CD4-positive, alpha-beta memory T cell (primary cell): ENCODE results near the gene PLXDC2. TPM values are rescaled to one million over a fixed set of nuclear protein-coding genes. Genes with fewer than 3 reads are reported as not detected.

Experiments used
- CTCF ChIA-PET: fragments of 350-600 bp; sonication (Branson Sonifier 250); formaldehyde crosslinking; loops from one replicate; lab custom pipeline; 2021; ENCODE audit warnings: inconsistent platforms; ENCODE audit not compliant: partially characterized antibody; lab: Charles Lee
- POLR2A ChIA-PET: fragments of 350-600 bp; sonication (Branson Sonifier 250); formaldehyde crosslinking; loops from one replicate; lab custom pipeline; 2021; ENCODE audit not compliant: partially characterized antibody; lab: Charles Lee
- DNase-seq, 5 donors: peaks; one replicate each; pipeline versions ENCODE4 v3.0.0 to v3.0.0-alpha.2; 2020 to 2022; ENCODE audit warnings: mixed read lengths in 1 of 5
- H3K27ac ChIP-seq: one replicate; pipeline ENCODE4 v1.7.0; 2013; ENCODE audit warnings: low read depth, low read length
- H3K27me3 ChIP-seq: 2 replicates; pipeline ENCODE4 v1.7.0; 2013; ENCODE audit warnings: mild to moderate bottlenecking, low read length, moderate library complexity; ENCODE audit not compliant: insufficient read depth
- H3K36me3 ChIP-seq: 2 replicates; pipeline ENCODE4 v1.7.0; 2013; ENCODE audit warnings: mild to moderate bottlenecking, low read length, moderate library complexity; ENCODE audit not compliant: insufficient read depth
- H3K4me1 ChIP-seq: 2 replicates; pipeline ENCODE4 v1.7.0; 2013; ENCODE audit warnings: mild to moderate bottlenecking, low read length, moderate library complexity; ENCODE audit not compliant: insufficient read depth
- H3K4me3 ChIP-seq, 2 donors: one replicate each; pipeline ENCODE4 v1.7.0; 2013; ENCODE audit warnings: low read length in 2 of 2, mild to moderate bottlenecking in 1 of 2
- H3K9me3 ChIP-seq, 2 donors: one replicate each; pipeline ENCODE4 v1.7.0; 2013; ENCODE audit warnings: low read length in 2 of 2, control low read depth in 1 of 2; ENCODE audit not compliant: control insufficient read depth in 1 of 2
- H3K27ac Mint-ChIP-seq, 7 donors: one replicate each; pipeline ENCODE4 v1.8.0; 2020 to 2021; ENCODE audit warnings: mixed read lengths in 7 of 7, mild to moderate bottlenecking in 6 of 7, inconsistent platforms in 3 of 7, moderate library complexity in 3 of 7
- H3K27me3 Mint-ChIP-seq, 2 donors: one replicate each; pipeline ENCODE4 v1.8.0; 2020 to 2021; ENCODE audit warnings: mixed read lengths in 2 of 2
- H3K36me3 Mint-ChIP-seq, 2 donors: one replicate each; pipeline ENCODE4 v1.8.0; 2020 to 2021; ENCODE audit warnings: mixed read lengths in 2 of 2, inconsistent platforms in 1 of 2, mild to moderate bottlenecking in 1 of 2
- H3K4me1 Mint-ChIP-seq, 4 donors: one replicate each; pipeline ENCODE4 v1.8.0; 2020 to 2021; ENCODE audit warnings: mixed read lengths in 4 of 4, mild to moderate bottlenecking in 1 of 4
- H3K4me3 Mint-ChIP-seq, 8 donors: one replicate each; pipeline ENCODE4 v1.8.0; 2020 to 2021; ENCODE audit warnings: mixed read lengths in 8 of 8, mild to moderate bottlenecking in 7 of 8, moderate library complexity in 6 of 8, inconsistent platforms in 3 of 8
- H3K9me3 Mint-ChIP-seq, 8 donors: one replicate each; pipeline ENCODE4 v1.8.0; 2020 to 2021; ENCODE audit warnings: mixed read lengths in 8 of 8, mild to moderate bottlenecking in 5 of 8, inconsistent platforms in 3 of 8, moderate library complexity in 1 of 8
- intact Hi-C: fragments of 100-400 bp; cut with micrococcal nuclease; formaldehyde crosslinking; loops from one replicate; pipeline ENCODE4 v1.15.1; 2023
- polyA plus RNA-seq, 2 donors: library from polyadenylated mRNA; unstranded; fragments of 300-500 nt; fragmentation: Illumina TruSeq; gene quantifications; one replicate each; pipeline ENCODE4 v1.2.3, GENCODE V29; 2021
- total RNA-seq, 2 experiments: library from RNA; stranded (reverse); gene quantifications; one replicate each; pipeline ENCODE4 v1.2.3, GENCODE V29; 2021

Gene PLXDC2
- total and polyA plus RNA-seq, 4 experiments from 2014 or later, result 0.90 to 1.2 TPM; not detected in 2

DNA sequence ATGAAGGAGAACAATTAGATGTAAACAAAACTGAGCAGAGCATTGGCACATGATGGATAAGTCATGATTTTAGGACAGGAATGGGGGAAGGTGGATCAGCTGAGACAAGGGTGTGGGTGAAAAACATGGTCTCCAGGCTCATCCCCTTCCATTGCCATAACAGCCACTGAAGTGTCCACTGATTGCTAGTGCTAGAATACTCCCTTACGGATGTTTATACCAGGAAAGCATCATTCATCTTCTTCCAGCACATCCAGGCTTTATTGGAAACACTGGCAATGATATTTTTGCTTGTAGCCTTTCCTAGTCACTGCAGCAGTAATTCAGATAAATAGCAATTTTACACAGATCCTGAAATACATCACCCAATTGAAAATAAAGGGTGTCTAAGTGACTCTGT is 259.5 kb downstream of the PLXDC2 start:
- no peak overlapping the region for H3K27ac ChIP-seq
- no peaks in the 10 kb centered on the region for H3K36me3 ChIP-seq
- POLR2A ChIA-PET, result no interaction called here
- Mint-ChIP-seq H3K4me1 (no peaks in the 10 kb centered on the region), H3K27me3 (no peaks in the 10 kb centered on the region), H3K4me3 (no peak overlapping the region), H3K9me3 (peaks cover 0 to 23% (median 15%) of the 10 kb centered on the region in 8 donors), H3K27ac (no peak overlapping the region), H3K36me3 (no peaks in the 10 kb centered on the region)
- H3K9me3 ChIP-seq, result no peaks in the 10 kb centered on the region
- intact Hi-C loops, result no loop called here
- H3K27me3 ChIP-seq, result no peaks in the 10 kb centered on the region
- no peak for DNase-seq
- CTCF ChIA-PET, result no interaction called here
- H3K4me3 ChIP-seq, result no peak overlapping the region
- H3K4me1 ChIP-seq, result no peaks in the 10 kb centered on the region

DNA sequence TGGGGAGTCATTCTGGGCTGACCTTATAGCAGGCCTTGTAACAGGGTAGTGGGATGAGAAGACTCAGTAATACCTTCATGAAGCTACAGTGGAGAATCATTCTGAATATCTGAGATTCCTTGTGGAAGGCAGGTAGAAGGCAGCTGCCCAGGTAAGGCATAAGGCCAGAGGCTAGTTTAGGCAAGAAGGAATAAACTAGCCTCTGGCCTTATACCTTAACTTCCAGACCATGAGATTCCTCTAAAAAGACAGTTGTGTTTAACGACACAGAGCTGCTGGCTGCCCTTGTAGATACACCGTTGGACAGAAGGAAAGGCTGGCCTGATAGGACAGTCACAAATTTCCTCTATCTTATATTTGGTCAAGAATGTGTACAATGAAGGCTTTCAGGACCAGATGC is 268.2 kb downstream of the PLXDC2 start:
- Mint-ChIP-seq H3K4me1 (no peaks in the 10 kb centered on the region), H3K9me3 (peaks cover 0 to 16% (median 5%) of the 10 kb centered on the region in 8 donors), H3K27ac (no peak overlapping the region), H3K27me3 (no peaks in the 10 kb centered on the region), H3K4me3 (no peak overlapping the region), H3K36me3 (no peaks in the 10 kb centered on the region)
- ChIA-PET POLR2A (no interaction called here), CTCF (no interaction called here)
- Histone ChIP-seq H3K4me1 (no peaks in the 10 kb centered on the region), H3K36me3 (no peaks in the 10 kb centered on the region), H3K9me3 (no peaks in the 10 kb centered on the region), H3K27ac (no peak overlapping the region), H3K4me3 (no peak overlapping the region), H3K27me3 (no peaks in the 10 kb centered on the region)
- intact Hi-C loops, result no loop called here
- no peak for DNase-seq

DNA sequence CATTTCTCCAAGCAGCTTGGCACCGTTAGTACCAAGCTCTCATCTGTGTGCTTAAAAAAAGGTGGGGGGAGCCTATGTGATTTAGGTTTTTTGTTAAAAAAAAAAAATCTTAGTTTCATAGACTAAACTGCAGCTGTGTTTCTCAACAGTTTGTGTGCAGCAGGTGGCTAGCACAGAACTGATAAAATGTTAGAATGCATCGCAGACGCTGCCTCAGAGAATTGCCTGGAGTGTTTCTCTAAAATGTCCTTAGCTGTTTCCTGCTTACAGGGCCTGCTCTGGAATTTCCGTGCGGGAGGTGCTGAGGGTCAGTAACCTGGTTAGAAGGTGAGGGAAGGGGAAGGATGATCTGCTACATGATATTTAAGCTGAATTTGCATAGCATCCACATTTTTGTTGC is 268.9 kb downstream of the PLXDC2 start:
- H3K4me1 ChIP-seq, result no peaks in the 10 kb centered on the region
- intact Hi-C loops, result no loop called here
- no peaks in the 10 kb centered on the region for H3K27me3 Mint-ChIP-seq
- H3K9me3 ChIP-seq, result no peaks in the 10 kb centered on the region
- H3K4me3 Mint-ChIP-seq, result no peak overlapping the region
- H3K27ac Mint-ChIP-seq, result no peak overlapping the region
- H3K4me1 Mint-ChIP-seq, result no peaks in the 10 kb centered on the region
- no peak for DNase-seq
- H3K36me3 Mint-ChIP-seq, result no peaks in the 10 kb centered on the region
- peaks cover 0 to 13% (median 5%) of the 10 kb centered on the region in 8 donors for H3K9me3 Mint-ChIP-seq
- no peak overlapping the region for H3K4me3 ChIP-seq
- no peak overlapping the region for H3K27ac ChIP-seq
- CTCF ChIA-PET, result no interaction called here
- POLR2A ChIA-PET, result no interaction called here
- no peaks in the 10 kb centered on the region for H3K27me3 ChIP-seq
- no peaks in the 10 kb centered on the region for H3K36me3 ChIP-seq

DNA sequence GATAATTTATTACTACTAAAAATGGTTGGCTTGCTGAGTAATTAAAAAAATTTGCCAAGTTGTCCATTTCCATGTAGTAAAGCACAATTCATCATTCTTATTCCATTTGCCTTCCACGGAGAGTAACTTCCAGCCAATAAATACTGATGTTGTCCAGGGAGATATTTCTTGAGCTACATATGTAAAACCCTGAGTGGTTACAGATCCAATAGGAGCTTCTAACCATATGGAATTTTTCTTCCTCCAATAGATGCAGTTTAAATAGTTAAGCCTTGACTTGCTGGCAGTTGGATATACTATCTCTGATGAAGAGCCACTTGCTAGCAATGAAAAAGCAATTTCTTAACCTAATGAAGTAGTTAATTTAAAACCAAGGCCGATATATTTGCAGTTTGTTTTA is 271.1 kb downstream of the PLXDC2 start:
- DNase-seq, result no peak
- H3K4me1 ChIP-seq, result no peaks in the 10 kb centered on the region
- H3K4me3 ChIP-seq, result no peak overlapping the region
- H3K27ac ChIP-seq, result no peak overlapping the region
- no peaks in the 10 kb centered on the region for H3K9me3 ChIP-seq
- H3K4me3 Mint-ChIP-seq, result no peak overlapping the region
- intact Hi-C loops, result no loop called here
- H3K4me1 Mint-ChIP-seq, result no peaks in the 10 kb centered on the region
- no peaks in the 10 kb centered on the region for H3K27me3 ChIP-seq
- H3K27me3 Mint-ChIP-seq, result no peaks in the 10 kb centered on the region
- CTCF ChIA-PET, result no interaction called here
- no peak overlapping the region for H3K27ac Mint-ChIP-seq
- peaks cover 0 to 10% (median 5%) of the 10 kb centered on the region in 8 donors for H3K9me3 Mint-ChIP-seq
- POLR2A ChIA-PET, result no interaction called here
- H3K36me3 Mint-ChIP-seq, result no peaks in the 10 kb centered on the region
- H3K36me3 ChIP-seq, result no peaks in the 10 kb centered on the region

DNA sequence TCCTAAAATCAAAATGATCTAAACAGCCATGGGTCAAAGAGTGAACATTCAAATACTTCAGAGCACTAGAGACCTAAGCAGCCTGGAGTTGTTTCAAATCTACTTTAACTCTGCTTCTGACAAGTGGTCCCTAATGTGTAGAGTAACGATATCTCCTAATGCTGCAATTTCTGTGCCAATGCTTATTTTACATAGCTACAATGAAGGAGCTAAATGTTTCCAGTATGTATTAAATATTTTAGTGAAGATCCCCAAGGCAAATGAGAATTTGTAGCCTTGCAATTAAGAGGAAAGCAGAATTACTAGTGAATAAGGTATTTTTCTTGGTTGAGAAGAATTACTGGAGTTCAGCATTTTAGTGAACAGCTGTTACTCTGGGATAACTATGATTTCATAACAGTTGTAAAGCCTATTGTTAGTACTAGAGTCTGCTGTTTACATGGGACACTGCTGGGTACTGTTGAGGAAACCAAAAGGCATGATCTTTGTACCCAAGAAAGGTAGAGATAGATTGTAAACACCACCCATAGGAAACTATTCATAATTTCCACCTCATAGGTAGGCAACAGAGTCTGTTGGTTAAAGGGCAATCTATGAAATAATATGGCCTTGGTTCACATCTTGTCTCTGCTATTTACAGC is 271.9 kb downstream of the PLXDC2 start:
- no peaks in the 10 kb centered on the region for H3K27me3 ChIP-seq
- Mint-ChIP-seq H3K27ac (no peak overlapping the region), H3K4me3 (no peak overlapping the region), H3K27me3 (no peaks in the 10 kb centered on the region), H3K36me3 (no peaks in the 10 kb centered on the region), H3K9me3 (peaks cover 0 to 10% (median 5%) of the 10 kb centered on the region in 8 donors), H3K4me1 (no peaks in the 10 kb centered on the region)
- H3K9me3 ChIP-seq, result no peaks in the 10 kb centered on the region
- no peak overlapping the region for H3K4me3 ChIP-seq
- no peak for DNase-seq
- no peak overlapping the region for H3K27ac ChIP-seq
- ChIA-PET CTCF (no interaction called here), POLR2A (no interaction called here)
- H3K4me1 ChIP-seq, result no peaks in the 10 kb centered on the region
- H3K36me3 ChIP-seq, result no peaks in the 10 kb centered on the region
- intact Hi-C loops, result no loop called here

DNA sequence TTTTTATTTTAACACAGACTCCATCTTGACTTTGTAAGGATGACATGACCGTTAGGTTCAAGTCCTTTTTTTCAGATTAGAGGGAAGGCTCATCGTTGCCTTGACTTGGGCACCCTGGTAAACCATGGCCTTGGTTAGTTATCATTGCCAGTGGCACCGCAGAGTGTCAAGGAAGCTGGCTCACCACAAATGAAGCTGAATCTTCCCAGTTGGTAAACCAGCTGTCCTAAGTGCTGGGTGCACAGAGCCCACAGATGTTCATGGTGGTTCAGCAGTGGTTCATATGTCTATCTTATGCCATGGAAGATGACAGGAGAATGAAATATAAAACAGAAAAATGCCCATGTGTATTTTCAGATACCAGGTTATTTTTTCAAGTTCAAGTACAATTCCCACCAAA is 273.6 kb downstream of the PLXDC2 start:
- H3K4me3 ChIP-seq, result no peak overlapping the region
- peaks cover 0 to 10% (median 5%) of the 10 kb centered on the region in 8 donors for H3K9me3 Mint-ChIP-seq
- no peaks in the 10 kb centered on the region for H3K4me1 ChIP-seq
- H3K4me3 Mint-ChIP-seq, result no peak overlapping the region
- H3K36me3 ChIP-seq, result no peaks in the 10 kb centered on the region
- intact Hi-C loops, result no loop called here
- H3K9me3 ChIP-seq, result no peaks in the 10 kb centered on the region
- H3K27me3 Mint-ChIP-seq, result no peaks in the 10 kb centered on the region
- no peak overlapping the region for H3K27ac ChIP-seq
- CTCF ChIA-PET, result no interaction called here
- H3K27me3 ChIP-seq, result no peaks in the 10 kb centered on the region
- H3K36me3 Mint-ChIP-seq, result no peaks in the 10 kb centered on the region
- H3K4me1 Mint-ChIP-seq, result no peaks in the 10 kb centered on the region
- POLR2A ChIA-PET, result no interaction called here
- no peak for DNase-seq
- no peak overlapping the region for H3K27ac Mint-ChIP-seq

DNA sequence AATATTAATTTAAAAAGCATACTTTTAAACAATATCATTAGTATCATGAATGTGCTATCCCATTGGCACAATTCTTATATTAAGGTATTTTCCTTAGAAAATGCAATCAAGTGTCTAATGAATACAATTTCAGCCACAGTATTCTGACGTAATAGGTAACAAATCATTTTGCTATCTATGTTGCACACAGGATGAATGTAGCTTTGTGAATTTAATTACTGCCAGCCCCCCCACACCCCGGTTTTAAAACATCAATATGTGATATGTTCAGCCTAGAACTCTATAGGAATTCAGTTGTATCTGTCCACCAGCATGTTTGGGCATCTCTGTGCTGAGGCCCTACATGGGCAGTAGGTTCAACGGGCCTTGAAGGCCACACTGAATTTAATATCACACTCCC is 274.6 kb downstream of the PLXDC2 start:
- Mint-ChIP-seq H3K4me3 (no peak overlapping the region), H3K27me3 (no peaks in the 10 kb centered on the region), H3K36me3 (no peaks in the 10 kb centered on the region), H3K9me3 (peaks cover 0 to 8% (median 5%) of the 10 kb centered on the region in 8 donors), H3K27ac (no peak overlapping the region), H3K4me1 (no peaks in the 10 kb centered on the region)
- H3K27me3 ChIP-seq, result no peaks in the 10 kb centered on the region
- ChIA-PET POLR2A (no interaction called here), CTCF (no interaction called here)
- no peaks in the 10 kb centered on the region for H3K4me1 ChIP-seq
- no peak overlapping the region for H3K4me3 ChIP-seq
- no peak for DNase-seq
- intact Hi-C loops, result no loop called here
- H3K27ac ChIP-seq, result no peak overlapping the region
- H3K9me3 ChIP-seq, result no peaks in the 10 kb centered on the region
- H3K36me3 ChIP-seq, result no peaks in the 10 kb centered on the region
